ENCODE data around the gene CMTM6.

CMTM6 gene

DNA sequence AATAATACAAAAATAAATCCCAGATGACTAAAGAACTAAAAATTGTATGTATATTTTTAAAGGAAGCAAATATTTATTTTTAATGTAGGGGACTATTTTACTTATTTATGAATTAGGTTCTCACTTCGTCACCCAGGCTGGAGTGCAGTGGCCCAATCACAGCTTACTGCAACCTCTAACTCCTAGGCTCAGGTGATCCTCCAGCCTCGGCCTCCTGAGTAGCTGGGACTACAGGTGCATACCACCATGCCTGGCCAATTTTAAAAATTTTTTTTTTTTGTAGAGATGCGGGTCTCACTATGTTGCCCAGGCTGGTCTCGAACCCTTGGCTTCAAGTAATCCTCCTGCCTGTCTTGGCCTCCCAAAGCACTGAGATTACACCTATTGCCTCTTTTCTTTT lies 68.4 kb downstream of the CMTM6 start:
- Histone ChIP-seq H2BK15ac (replicated peaks; ENCODE audit: low read depth) (no peak overlapping the region), H2BK120ac (ENCODE audit: low read depth, low read length) (no peak overlapping the region), H3K36me3 (ENCODE audit: control insufficient read depth, insufficient read depth, low read length) (no peaks in the 10 kb centered on the region), H3K4me3 (ENCODE audit: low read length) (no peak overlapping the region), H3K4me2 (ENCODE audit: low read length) (no peak overlapping the region), H3K27ac (ENCODE audit: low read depth, low read length) (no peak overlapping the region), H3K18ac (ENCODE audit: low read length) (no peak overlapping the region), H3K23ac (ENCODE audit: low read length) (no peak overlapping the region), H3K27me3 (ENCODE audit: insufficient read depth, low read length, poor library complexity) (no peaks in the 10 kb centered on the region), H4K5ac (ENCODE audit: low read length) (no peak overlapping the region), H3K79me1 (ENCODE audit: low read length) (peaks cover 18% of the 10 kb centered on the region), H3K56ac (ENCODE audit: low read length) (no peak overlapping the region), H3K4me1 (ENCODE audit: control insufficient read depth, low read depth, low read length) (no peaks in the 10 kb centered on the region), H3K9ac (ENCODE audit: low read length) (no peak overlapping the region), H3K79me2 (ENCODE audit: control insufficient read depth, insufficient read depth, low read length) (peaks cover 5% of the 10 kb centered on the region), H4K8ac (ENCODE audit: low read depth, low read length) (no peak overlapping the region), H2AK5ac (ENCODE audit: low read length) (no peak overlapping the region), H2BK5ac (ENCODE audit: low read length) (no peak overlapping the region), H3K4ac (ENCODE audit: low read depth, low read length) (no peak overlapping the region)
- no CpG with 5 or more reads among the region's 4 CpGs for WGBS (ENCODE audit: extremely low coverage, insufficient coverage, low lambda C conversion rate)
- no peak for DNase-seq

DNA sequence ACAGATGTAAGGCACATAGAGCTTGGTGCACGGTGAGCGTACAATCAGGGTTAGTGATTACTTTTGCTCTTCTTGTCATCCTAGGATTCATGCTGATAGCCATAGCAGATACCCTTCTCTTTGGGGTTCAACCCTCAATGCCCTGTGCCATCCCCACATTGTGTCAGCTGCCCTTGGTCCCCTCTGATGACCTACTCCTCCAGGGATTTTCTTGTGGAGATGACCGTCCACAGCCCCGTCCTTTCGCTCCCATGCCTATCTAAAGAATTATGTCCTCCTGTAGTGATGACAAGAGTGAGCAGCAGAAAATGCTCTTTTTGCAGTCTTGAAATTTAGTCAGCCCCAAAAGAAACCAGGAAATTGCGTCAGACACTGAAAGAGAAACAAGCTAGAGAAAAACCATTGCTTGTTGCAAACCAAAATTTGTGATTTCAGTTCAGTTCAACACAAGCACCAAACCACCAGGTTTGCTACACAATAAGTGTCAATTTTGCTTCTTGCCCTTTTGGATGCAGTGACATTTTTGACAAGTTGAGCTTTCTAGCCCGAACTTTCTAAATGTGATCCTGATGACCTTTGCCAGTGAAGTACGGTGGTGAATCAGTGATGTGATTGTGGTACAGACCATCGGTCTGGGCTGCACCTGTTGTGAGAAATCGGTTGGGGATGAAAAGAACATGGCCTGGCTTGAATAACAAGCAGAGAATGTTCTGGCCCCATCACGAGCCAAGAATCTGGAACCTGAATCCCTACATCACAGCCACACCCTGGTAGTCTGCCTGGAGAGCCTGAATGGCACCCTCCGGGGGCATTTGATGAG lies 69.7 kb downstream of the CMTM6 start:
- no peak for DNase-seq

DNA sequence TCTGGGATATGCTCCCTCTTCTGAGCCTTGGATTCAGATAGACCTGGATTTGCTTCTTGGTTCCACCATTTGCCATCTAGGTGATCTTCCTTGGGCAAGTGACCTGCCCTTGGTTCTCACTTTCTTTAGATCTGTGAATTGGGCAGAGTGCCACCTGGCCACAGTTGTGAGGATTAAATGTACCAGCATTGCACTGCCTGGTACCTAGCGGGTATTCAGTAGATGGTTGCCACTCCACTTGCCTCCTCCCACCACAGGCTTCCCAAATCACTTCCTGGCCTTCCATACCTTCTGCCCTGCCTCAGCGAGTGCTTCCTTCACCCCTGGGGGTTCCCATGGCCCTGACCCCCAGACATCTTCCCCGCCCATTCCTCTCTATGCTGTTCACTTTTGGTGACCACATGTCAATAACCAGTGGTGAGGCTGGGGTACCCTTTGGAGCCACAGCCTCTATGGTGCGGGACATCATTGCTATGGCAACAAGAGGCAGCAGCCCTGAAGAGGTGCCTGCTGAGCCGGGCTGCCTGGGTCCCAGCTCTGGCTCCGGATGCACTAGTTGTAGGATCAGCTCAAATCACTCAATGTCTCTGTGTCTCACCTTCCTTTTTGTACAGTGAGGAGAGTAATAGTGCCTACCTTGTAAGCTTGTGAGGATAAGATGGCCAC lies 70.5 kb downstream of the CMTM6 start:
- H3K9ac ChIP-seq (ENCODE audit: low read length) = no peak overlapping the region
- no peak overlapping the region for H4K5ac ChIP-seq (ENCODE audit: low read length)
- H3K56ac ChIP-seq (ENCODE audit: low read length) = no peak overlapping the region
- H3K27me3 ChIP-seq (ENCODE audit: insufficient read depth, low read length, poor library complexity) = no peaks in the 10 kb centered on the region
- H2BK15ac ChIP-seq (replicated peaks; ENCODE audit: low read depth) = no peak overlapping the region
- no peak overlapping the region for H2BK5ac ChIP-seq (ENCODE audit: low read length)
- no peak overlapping the region for H3K4me2 ChIP-seq (ENCODE audit: low read length)
- peaks cover 8% of the 10 kb centered on the region for H3K79me2 ChIP-seq (ENCODE audit: control insufficient read depth, insufficient read depth, low read length)
- no peak overlapping the region for H2AK5ac ChIP-seq (ENCODE audit: low read length)
- no peak overlapping the region for H3K23ac ChIP-seq (ENCODE audit: low read length)
- H3K36me3 ChIP-seq (ENCODE audit: control insufficient read depth, insufficient read depth, low read length) = no peaks in the 10 kb centered on the region
- no peak overlapping the region for H3K4ac ChIP-seq (ENCODE audit: low read depth, low read length)
- H2BK120ac ChIP-seq (ENCODE audit: low read depth, low read length) = no peak overlapping the region
- H3K18ac ChIP-seq (ENCODE audit: low read length) = no peak overlapping the region
- no peak overlapping the region for H3K4me3 ChIP-seq (ENCODE audit: low read length)
- no peak for DNase-seq
- WGBS (ENCODE audit: extremely low coverage, insufficient coverage, low lambda C conversion rate) = no CpG with 5 or more reads among the region's 6 CpGs
- no peak overlapping the region for H3K27ac ChIP-seq (ENCODE audit: low read depth, low read length)
- no peak overlapping the region for H4K8ac ChIP-seq (ENCODE audit: low read depth, low read length)
- peaks cover 19% of the 10 kb centered on the region for H3K79me1 ChIP-seq (ENCODE audit: low read length)
- no peaks in the 10 kb centered on the region for H3K4me1 ChIP-seq (ENCODE audit: control insufficient read depth, low read depth, low read length)

More for the DNA sequence above, 69.7 kb downstream of the CMTM6 start:
- no peak overlapping the region for H2BK120ac ChIP-seq (ENCODE audit: low read depth, low read length)
- no peaks in the 10 kb centered on the region for H3K36me3 ChIP-seq (ENCODE audit: control insufficient read depth, insufficient read depth, low read length)
- WGBS (ENCODE audit: extremely low coverage, insufficient coverage, low lambda C conversion rate) = no CpG with 5 or more reads among the region's 12 CpGs
- no peak overlapping the region for H3K23ac ChIP-seq (ENCODE audit: low read length)
- H3K4me1 ChIP-seq (ENCODE audit: control insufficient read depth, low read depth, low read length) = no peaks in the 10 kb centered on the region
- no peak overlapping the region for H2AK5ac ChIP-seq (ENCODE audit: low read length)
- peaks cover 18% of the 10 kb centered on the region for H3K79me1 ChIP-seq (ENCODE audit: low read length)
- no peak overlapping the region for H3K18ac ChIP-seq (ENCODE audit: low read length)
- H3K79me2 ChIP-seq (ENCODE audit: control insufficient read depth, insufficient read depth, low read length) = peaks cover 8% of the 10 kb centered on the region
- no peak overlapping the region for H3K9ac ChIP-seq (ENCODE audit: low read length)
- H4K8ac ChIP-seq (ENCODE audit: low read depth, low read length) = no peak overlapping the region
- no peak overlapping the region for H3K4me2 ChIP-seq (ENCODE audit: low read length)
- no peak overlapping the region for H3K4ac ChIP-seq (ENCODE audit: low read depth, low read length)
- no peak overlapping the region for H3K27ac ChIP-seq (ENCODE audit: low read depth, low read length)
- no peak overlapping the region for H3K56ac ChIP-seq (ENCODE audit: low read length)
- H3K4me3 ChIP-seq (ENCODE audit: low read length) = no peak overlapping the region
- H3K27me3 ChIP-seq (ENCODE audit: insufficient read depth, low read length, poor library complexity) = no peaks in the 10 kb centered on the region
- H2BK5ac ChIP-seq (ENCODE audit: low read length) = no peak overlapping the region
- no peak overlapping the region for H4K5ac ChIP-seq (ENCODE audit: low read length)
- no peak overlapping the region for H2BK15ac ChIP-seq (replicated peaks; ENCODE audit: low read depth)

DNA sequence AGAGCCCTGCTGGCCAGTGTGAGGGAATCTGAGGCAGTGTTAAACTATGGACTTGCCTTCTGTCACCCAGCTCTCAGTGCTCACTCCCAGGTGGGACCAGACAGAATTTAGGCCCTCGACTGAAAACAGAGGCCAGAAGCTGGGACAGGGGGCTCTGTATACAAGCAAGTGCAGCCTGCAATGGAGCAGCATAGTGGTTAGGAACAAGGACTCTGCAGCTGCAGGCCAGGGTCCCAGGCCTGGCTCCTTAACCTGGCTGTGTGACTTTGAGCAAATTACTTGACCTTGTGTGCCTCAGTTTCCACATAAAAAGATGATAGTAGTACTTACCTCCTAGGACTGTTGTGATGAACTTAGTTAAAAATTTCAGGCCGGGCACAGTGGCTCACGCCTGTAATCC lies 71.2 kb downstream of the CMTM6 start:
- H3K36me3 ChIP-seq (ENCODE audit: control insufficient read depth, insufficient read depth, low read length) = no peaks in the 10 kb centered on the region
- no peak overlapping the region for H4K8ac ChIP-seq (ENCODE audit: low read depth, low read length)
- peaks cover 6% of the 10 kb centered on the region for H3K79me2 ChIP-seq (ENCODE audit: control insufficient read depth, insufficient read depth, low read length)
- H3K18ac ChIP-seq (ENCODE audit: low read length) = no peak overlapping the region
- H2AK5ac ChIP-seq (ENCODE audit: low read length) = no peak overlapping the region
- H3K27ac ChIP-seq (ENCODE audit: low read depth, low read length) = no peak overlapping the region
- no peak overlapping the region for H4K5ac ChIP-seq (ENCODE audit: low read length)
- H3K23ac ChIP-seq (ENCODE audit: low read length) = no peak overlapping the region
- H2BK15ac ChIP-seq (replicated peaks; ENCODE audit: low read depth) = no peak overlapping the region
- no peak overlapping the region for H3K56ac ChIP-seq (ENCODE audit: low read length)
- no peak overlapping the region for H2BK5ac ChIP-seq (ENCODE audit: low read length)
- no peak overlapping the region for H3K4ac ChIP-seq (ENCODE audit: low read depth, low read length)
- H3K4me1 ChIP-seq (ENCODE audit: control insufficient read depth, low read depth, low read length) = no peaks in the 10 kb centered on the region
- no peak overlapping the region for H3K9ac ChIP-seq (ENCODE audit: low read length)
- peaks cover 18% of the 10 kb centered on the region for H3K79me1 ChIP-seq (ENCODE audit: low read length)
- no peak overlapping the region for H3K4me2 ChIP-seq (ENCODE audit: low read length)
- no peak overlapping the region for H3K4me3 ChIP-seq (ENCODE audit: low read length)
- no peak for DNase-seq
- no peak overlapping the region for H2BK120ac ChIP-seq (ENCODE audit: low read depth, low read length)
- H3K27me3 ChIP-seq (ENCODE audit: insufficient read depth, low read length, poor library complexity) = no peaks in the 10 kb centered on the region
- no CpG with 5 or more reads among the region's 3 CpGs for WGBS (ENCODE audit: extremely low coverage, insufficient coverage, low lambda C conversion rate)

Small RNA genes lying within 50 kb of the gene (small RNA-seq; reads per million reads assigned to genes)
- 2.7 reads per million, percentile 38 among the genes with 10 or more reads in this experiment for gene MIR548AY (ENCODE audit: insufficient read depth)
